Kidney (tissue), 14 donors: ENCODE measurements around the gene DBNDD1. TPM values are rescaled to one million over a fixed set of nuclear protein-coding genes. Genes with fewer than 3 reads are reported as not detected.

Experiments used
- DNase-seq, 5 donors: peaks; one replicate each; pipeline ENCODE4 v3.0.0-alpha.2; 2013 to 2020
- FAIRE-seq: peaks from 2 replicates; lab custom pipeline; 2012; peaks lifted over from hg19 to GRCh38; lab: Jason Lieb, UNC
- H3K27ac ChIP-seq, 2 donors: one replicate each; pipeline ENCODE4 v1.7.0; 2013; ENCODE audit warnings: low read depth in 2 of 2, low read length in 2 of 2, inconsistent platforms in 1 of 2
- H3K27me3 ChIP-seq: one replicate; pipeline ENCODE4 v1.7.1; 2013; ENCODE audit warnings: low read length, inconsistent platforms; ENCODE audit not compliant: control insufficient read depth, insufficient read depth
- H3K36me3 ChIP-seq, 3 donors: one replicate each; pipeline versions ENCODE4 v1.7.0 to v1.7.1; 2013; ENCODE audit warnings: low read length in 3 of 3, control low read depth in 1 of 3, inconsistent platforms in 1 of 3; ENCODE audit not compliant: insufficient read depth in 3 of 3, control insufficient read depth in 2 of 3
- H3K4me1 ChIP-seq, 3 donors: one replicate each; pipeline versions ENCODE4 v1.7.0 to v1.7.1; 2013; ENCODE audit warnings: low read length in 3 of 3, inconsistent platforms in 1 of 3, low read depth in 1 of 3; ENCODE audit not compliant: control insufficient read depth in 2 of 3, insufficient read depth in 2 of 3
- H3K4me3 ChIP-seq, 3 donors: one replicate each; pipeline versions ENCODE4 v1.7.0 to v1.8.1; 2013; ENCODE audit warnings: low read length in 3 of 3, control low read depth in 1 of 3, inconsistent platforms in 1 of 3
- H3K9ac ChIP-seq, 3 donors: one replicate each; pipeline versions ENCODE4 v1.7.0 to v1.7.1; 2013; ENCODE audit warnings: low read length in 3 of 3, control low read depth in 1 of 3, inconsistent platforms in 1 of 3
- H3K9me3 ChIP-seq, 3 donors: one replicate each; pipeline versions ENCODE4 v1.7.0 to v1.7.1; 2013; ENCODE audit warnings: low read length in 3 of 3, control low read depth in 1 of 3, inconsistent platforms in 1 of 3; ENCODE audit not compliant: control insufficient read depth in 2 of 3, insufficient read depth in 1 of 3
- CTCF ChIP-seq: IDR thresholded peaks from 3 replicates; pipeline ENCODE4 v1.5.1; 2012; ENCODE audit warnings: mild to moderate bottlenecking, moderate library complexity, borderline replicate concordance; ENCODE audit not compliant: insufficient read depth; ENCODE audit errors: extremely low read depth
- intact Hi-C: fragments of 100-400 bp; cut with DNase I; formaldehyde crosslinking; loops from one replicate; pipeline ENCODE4 v1.11.1; 2022
- polyA plus RNA-seq: library from polyadenylated mRNA; stranded (reverse); fragments of 350-450 nt; fragmentation: Illumina TruSeq; extraction: RNeasy Lipid Tissue Mini Kit (QIAGEN cat#74804); gene quantifications from one replicate; pipeline ENCODE4 v1.2.3, GENCODE V29; 2014; ENCODE audit warnings: low read depth, low replicate concordance; ENCODE audit not compliant: insufficient read depth
- total RNA-seq: library from RNA; stranded (reverse); fragmentation: NEBNext Ultra II Directional; extraction: Animal tissue kit (Norgen Biotek cat#: 25700); gene quantifications from one replicate; pipeline ENCODE4 v1.2.1, GENCODE V29; 2021
- donor health status: control.
- donor health status: control.
- donor health status: control.
- donor health status: control.
- donor health status: control.
- donor health status: DM: yes; HTN: yes; CAD: no.
- donor health status: Normal renal cell carcinoma (clear cell type).

Gene DBNDD1
- total and polyA plus RNA-seq, 2 donors from 2014 or later: 15.1 to 16.3 TPM

GRCh38 chr16:89973654-89974335 lies 45.5 kb downstream of the DBNDD1 start:
- FAIRE-seq (no peak), DNase-seq (no peak)
- Histone ChIP-seq H3K27ac (no peak overlapping the region), H3K4me1 (peaks cover 0 to 18% (median 7%) of the 10 kb centered on the region in 3 donors), H3K9ac (peak overlapping the region in 1 of 3 donors; percentile 12), H3K36me3 (peaks cover 0 to 8% (median 6%) of the 10 kb centered on the region in 3 donors), H3K9me3 (peaks cover 0 to 2% (median 0%) of the 10 kb centered on the region in 3 donors), H3K27me3 (no peaks in the 10 kb centered on the region), H3K4me3 (peak overlapping the region in 2 of 3 donors; percentile 86 to 96)
- intact Hi-C loops: no loop called here
- no peak for TF ChIP-seq CTCF

GRCh38 chr16:89973235-89973634 lies 46.0 kb downstream of the DBNDD1 start:
- Histone ChIP-seq H3K27ac (peak overlapping the region; percentile 97), H3K27me3 (no peaks in the 10 kb centered on the region), H3K4me1 (peaks cover 0 to 18% (median 7%) of the 10 kb centered on the region in 3 donors), H3K9ac (peak overlapping the region; percentile 78 to 93 (median 82)), H3K9me3 (peaks cover 0 to 2% (median 0%) of the 10 kb centered on the region in 3 donors), H3K36me3 (peaks cover 0 to 8% (median 6%) of the 10 kb centered on the region in 3 donors), H3K4me3 (peak overlapping the region; percentile 82 to 96 (median 86))
- intact Hi-C loops: no loop called here
- DNase-seq: no peak
- no peak for FAIRE-seq
- no peak for TF ChIP-seq CTCF

GRCh38 chr16:89972244-89973234 lies 46.7 kb downstream of the DBNDD1 start:
- no peaks in the 10 kb centered on the region for H3K27me3 ChIP-seq
- FAIRE-seq: no peak
- intact Hi-C loops: no loop called here

More at GRCh38 chr16:89972244-89973234, 46.7 kb downstream of the DBNDD1 start:
- TF ChIP-seq CTCF: no peak
- peaks cover 0 to 18% (median 7%) of the 10 kb centered on the region in 3 donors for H3K4me1 ChIP-seq
- peaks cover 0 to 6% (median 2%) of the 10 kb centered on the region in 3 donors for H3K36me3 ChIP-seq
- H3K4me3 ChIP-seq: peak overlapping the region; percentile 82 to 96 (median 86)
- H3K27ac ChIP-seq: peak overlapping the region; percentile 97
- peak overlapping the region; percentile 78 to 93 (median 82) for H3K9ac ChIP-seq
- peak; percentile 93 to 99 (median 97) for DNase-seq
- peaks cover 0 to 2% (median 0%) of the 10 kb centered on the region in 3 donors for H3K9me3 ChIP-seq
